Measurements from ENCODE around the gene PPBP. TPM values are rescaled to one million over a fixed set of nuclear protein-coding genes. Genes with fewer than 3 reads are reported as not detected.
A peak's percentile ranks its signal among the peaks of the same experiment; 100 is the strongest.
"Not testable (repeated sequence)": the region's sequence is repeated elsewhere in the genome, so short reads cannot be mapped to it uniquely, and the experiment has no call there.

The PPBP gene
- total RNA-seq, 4 donors from 2014 or later, result 0.92 TPM; not detected in 3

GRCh38 chr4:73970945-73971344 lies 17.0 kb downstream of the PPBP start:
- no peak for TF ChIP-seq POLR2A (IDR thresholded peaks at IDR 0.05)
- no peak for TF ChIP-seq CTCF (IDR thresholded peaks at IDR 0.05)
- DNase-seq, result no peak
- Histone ChIP-seq H3K36me3 (no peaks in the 10 kb centered on the region), H3K4me3 (no peak overlapping the region), H3K9me3 (peaks cover 0 to 16% (median 0%) of the 10 kb centered on the region in 3 donors), H3K27ac (no peak overlapping the region), H3K4me1 (no peaks in the 10 kb centered on the region), H3K27me3 (peaks cover 0 to 6% (median 0%) of the 10 kb centered on the region in 4 donors)
- intact Hi-C loops (cut with DNase I), result no loop called here

GRCh38 chr4:73970011-73970410 lies 18.0 kb downstream of the PPBP start:
- Histone ChIP-seq H3K27ac (no peak overlapping the region), H3K4me1 (no peaks in the 10 kb centered on the region), H3K27me3 (peaks cover 0 to 12% (median 0%) of the 10 kb centered on the region in 4 donors), H3K36me3 (no peaks in the 10 kb centered on the region), H3K9me3 (peaks cover 0 to 16% (median 0%) of the 10 kb centered on the region in 3 donors), H3K4me3 (no peak overlapping the region)
- intact Hi-C loops (cut with DNase I), result no loop called here
- no peak for DNase-seq
- WGBS, 2 donors, result 86 to 94% methylated on average over 1 of the region's 1 CpG
- TF ChIP-seq CTCF (IDR thresholded peaks at IDR 0.05) (no peak), POLR2A (IDR thresholded peaks at IDR 0.05) (no peak)

GRCh38 chr4:73967866-73968265 lies 20.1 kb downstream of the PPBP start:
- no peaks in the 10 kb centered on the region for H3K4me1 ChIP-seq

GRCh38 chr4:73964862-73965611 lies 23.0 kb downstream of the PPBP start:
- intact Hi-C loops (cut with DNase I), result no loop called here
- Histone ChIP-seq H3K36me3 (no peaks in the 10 kb centered on the region), H3K4me3 (no peak overlapping the region), H3K27me3 (peaks cover 0 to 14% (median 0%) of the 10 kb centered on the region in 4 donors), H3K27ac (no peak overlapping the region), H3K4me1 (no peaks in the 10 kb centered on the region), H3K9me3 (peaks cover 0 to 7% (median 3%) of the 10 kb centered on the region in 3 donors)
- peak in 2 of 6 experiments; percentile 7 to 44 for TF ChIP-seq CTCF (IDR thresholded peaks at IDR 0.05)
- TF ChIP-seq POLR2A (IDR thresholded peaks at IDR 0.05), result no peak
- no peak for DNase-seq
- WGBS, 2 donors, result 84 to 85% methylated on average over 4 of the region's 7 CpGs

More at GRCh38 chr4:73967866-73968265, 20.1 kb downstream of the PPBP start:
- Histone ChIP-seq H3K9me3 (peaks cover 0 to 16% (median 0%) of the 10 kb centered on the region in 3 donors), H3K4me3 (no peak overlapping the region), H3K27me3 (peaks cover 0 to 14% (median 0%) of the 10 kb centered on the region in 4 donors), H3K36me3 (no peaks in the 10 kb centered on the region), H3K27ac (no peak overlapping the region)
- DNase-seq, result no peak
- no peak for TF ChIP-seq POLR2A (IDR thresholded peaks at IDR 0.05)
- no peak for TF ChIP-seq CTCF (IDR thresholded peaks at IDR 0.05)
- intact Hi-C loops (cut with DNase I), result no loop called here

DNA sequence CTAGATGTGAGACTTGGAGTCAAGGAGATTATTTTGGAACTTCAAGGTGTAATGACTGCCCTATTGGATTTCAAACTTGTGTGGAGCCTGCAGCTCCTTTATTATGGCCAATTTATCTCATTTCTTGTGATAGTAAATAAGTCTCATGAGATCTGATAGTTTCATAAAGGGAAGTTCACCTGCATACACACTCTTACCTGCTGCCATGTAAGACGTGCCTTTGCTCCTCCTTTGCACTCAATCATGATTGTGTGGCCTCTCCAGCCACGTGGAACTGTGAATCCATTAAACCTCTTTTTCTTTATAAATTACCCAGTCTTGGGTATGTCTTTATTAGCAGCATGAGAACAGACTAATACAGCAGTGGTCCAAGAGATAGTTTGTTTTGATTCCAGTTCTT lies 25.3 kb downstream of the PPBP start:
- Histone ChIP-seq H3K9me3 (peaks cover 0 to 7% (median 3%) of the 10 kb centered on the region in 3 donors), H3K4me1 (no peaks in the 10 kb centered on the region), H3K4me3 (no peak overlapping the region), H3K27me3 (peaks cover 0 to 8% (median 0%) of the 10 kb centered on the region in 4 donors), H3K36me3 (no peaks in the 10 kb centered on the region), H3K27ac (no peak overlapping the region)
- DNase-seq, result no peak
- TF ChIP-seq POLR2A (IDR thresholded peaks at IDR 0.05) (no peak), CTCF (IDR thresholded peaks at IDR 0.05) (no peak)
- intact Hi-C loops (cut with DNase I), result no loop called here
- 55 to 58% methylated on average over 2 of the region's 2 CpGs for WGBS, 2 donors

GRCh38 chr4:73959041-73959440 lies 28.9 kb downstream of the PPBP start:
- H3K36me3 ChIP-seq; H3K4me3 ChIP-seq; H3K27me3 ChIP-seq; H3K27ac ChIP-seq; H3K9me3 ChIP-seq; H3K4me1 ChIP-seq; intact Hi-C loops (cut with DNase I); DNase-seq: not testable (repeated sequence)
- 89 to 94% methylated on average over 1 of the region's 1 CpG for WGBS, 2 donors
